ENCODE measurements around the gene CPNE4. TPM values are rescaled to one million over a fixed set of nuclear protein-coding genes. Genes with fewer than 3 reads are reported as not detected.

CPNE4 gene
- total and polyA plus RNA-seq, 9 of the 15 experiments (the other 6 are each of a cell fraction or from before 2014, with no cell fraction given) = not detected

DNA sequence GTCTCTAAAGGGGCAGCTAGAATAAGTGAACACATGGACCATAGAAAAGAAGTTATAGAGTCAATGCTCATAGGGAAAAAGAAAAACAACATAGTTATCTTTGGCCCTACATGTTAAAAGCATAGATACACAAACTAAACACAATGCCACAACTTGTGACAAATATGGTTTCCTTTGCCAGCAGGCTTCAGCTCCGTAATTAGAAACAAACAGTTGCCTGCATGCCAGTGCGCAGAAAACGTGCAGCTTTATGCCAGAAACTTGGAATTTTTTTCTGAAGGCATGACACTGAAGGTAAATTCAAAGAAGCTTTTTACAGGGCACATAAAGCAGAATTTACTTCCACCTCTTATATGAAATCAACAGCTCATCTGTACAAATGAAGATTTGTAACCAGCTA, 2.2 kb upstream of the CPNE4 start:
- no peaks in the 10 kb centered on the region for H3K36me3 ChIP-seq (ENCODE audit: control insufficient read depth, insufficient read depth, low read length)
- H4K20me1 ChIP-seq (replicated peaks; ENCODE audit: control insufficient read depth, insufficient read depth, low read length) = no peaks in the 10 kb centered on the region
- H2AFZ ChIP-seq (ENCODE audit: low read depth, low read length) = no peak overlapping the region
- H3K27ac ChIP-seq (ENCODE audit: extremely low read depth, low read depth, low read length) = no peak overlapping the region
- in situ Hi-C loops (cut with MboI) (no loop called here), intact Hi-C loops (cut with micrococcal nuclease) (loop anchor here (5.0 to 10.0 kb wide), 2 partner anchors 145 to 492 kb away; no protein-coding TSS in a partner anchor)
- no peak overlapping the region for H3K4me2 ChIP-seq (ENCODE audit: insufficient read depth, low read length)
- no peaks in the 10 kb centered on the region for H3K9me1 ChIP-seq (ENCODE audit: control insufficient read depth, insufficient read depth, low read length)
- no peak overlapping the region for H3K9ac ChIP-seq (ENCODE audit: insufficient read depth in 1 of 2, low read depth in 2 of 2, low read length in 2 of 2)
- no peaks in the 10 kb centered on the region for H3K9me3 ChIP-seq (replicated peaks; ENCODE audit: control insufficient read depth, insufficient read depth, low read depth, low read length)
- ChIA-PET CTCF (ENCODE audit: low intra/inter-chr PET ratio) (no interaction called here), POLR2A (interaction anchor here (0.7 kb wide), 1 partner anchor 42 kb away, joined by 3 read pairs; no protein-coding TSS in a partner anchor)
- FAIRE-seq (no peak), ATAC-seq (no peak), DNase-seq (ENCODE audit: extremely low read depth in 1 of 4, low spot score in 3 of 4) (no peak)
- no peaks in the 10 kb centered on the region for H3K27me3 ChIP-seq (ENCODE audit: control insufficient read depth in 2 of 2, insufficient read depth in 2 of 2, low read length in 2 of 2)
- BruUV-seq (replicated peaks) = no TSS peak
- H3K4me1 ChIP-seq (replicated peaks in 1 of 2; ENCODE audit: control insufficient read depth in 2 of 2, insufficient read depth in 2 of 2, low read length in 2 of 2) = peaks cover 0 to 5% of the 10 kb centered on the region in 2 experiments; a peak in 1 of 5 replicates
- TF ChIP-seq ZFPM2 (CRISPR knock-in tag; IDR thresholded peaks at IDR 0.05) (no peak), MAFK (IDR thresholded peaks at IDR 0.05; ENCODE audit: low read length) (no peak), RFX5 (IDR thresholded peaks at IDR 0.05; ENCODE audit: low read depth, low read length) (no peak)
- TF ChIP-seq, protein P1, sequence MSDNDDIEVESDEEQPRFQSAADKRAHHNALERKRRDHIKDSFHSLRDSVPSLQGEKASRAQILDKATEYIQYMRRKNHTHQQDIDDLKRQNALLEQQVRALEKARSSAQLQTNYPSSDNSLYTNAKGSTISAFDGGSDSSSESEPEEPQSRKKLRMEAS (CRISPR knock-in tag; IDR thresholded peaks at IDR 0.05) = no peak
- TF ChIP-seq, protein P2, sequence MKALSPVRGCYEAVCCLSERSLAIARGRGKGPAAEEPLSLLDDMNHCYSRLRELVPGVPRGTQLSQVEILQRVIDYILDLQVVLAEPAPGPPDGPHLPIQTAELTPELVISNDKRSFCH (CRISPR knock-in tag; IDR thresholded peaks at IDR 0.05) = no peak
- TF ChIP-seq, protein P2 (tag; IDR thresholded peaks at IDR 0.05) = no peak
- TF ChIP-seq, protein P3, sequence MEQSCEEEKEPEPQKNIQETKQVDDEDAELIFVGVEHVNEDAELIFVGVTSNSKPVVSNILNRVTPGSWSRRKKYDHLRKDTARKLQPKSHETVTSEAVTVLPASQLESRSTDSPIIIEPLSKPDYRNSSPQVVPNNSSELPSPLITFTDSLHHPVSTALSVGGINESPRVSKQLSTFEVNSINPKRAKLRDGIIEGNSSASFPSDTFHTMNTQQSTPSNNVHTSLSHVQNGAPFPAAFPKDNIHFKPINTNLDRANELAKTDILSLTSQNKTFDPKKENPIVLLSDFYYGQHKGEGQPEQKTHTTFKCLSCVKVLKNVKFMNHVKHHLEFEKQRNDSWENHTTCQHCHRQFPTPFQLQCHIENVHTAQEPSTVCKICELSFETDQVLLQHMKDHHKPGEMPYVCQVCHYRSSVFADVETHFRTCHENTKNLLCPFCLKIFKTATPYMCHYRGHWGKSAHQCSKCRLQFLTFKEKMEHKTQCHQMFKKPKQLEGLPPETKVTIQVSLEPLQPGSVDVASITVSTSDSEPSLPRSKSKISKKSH (CRISPR knock-in tag; IDR thresholded peaks at IDR 0.05) = no peak
- H3K4me3 ChIP-seq = no peak overlapping the region
- no peaks in the 10 kb centered on the region for H3K79me2 ChIP-seq (ENCODE audit: control insufficient read depth, insufficient read depth, low read length)
- 0% methylated on average over 3 of the region's 3 CpGs for WGBS (ENCODE audit: insufficient coverage, low coverage, missing lambda C conversion rate)

All from K562 (cell line).